Measurements from ENCODE around the gene BMERB1.
"Not testable (repeated sequence)": the region's sequence is repeated elsewhere in the genome, so short reads cannot be mapped to it uniquely, and the experiment has no call there.

The BMERB1 gene

DNA sequence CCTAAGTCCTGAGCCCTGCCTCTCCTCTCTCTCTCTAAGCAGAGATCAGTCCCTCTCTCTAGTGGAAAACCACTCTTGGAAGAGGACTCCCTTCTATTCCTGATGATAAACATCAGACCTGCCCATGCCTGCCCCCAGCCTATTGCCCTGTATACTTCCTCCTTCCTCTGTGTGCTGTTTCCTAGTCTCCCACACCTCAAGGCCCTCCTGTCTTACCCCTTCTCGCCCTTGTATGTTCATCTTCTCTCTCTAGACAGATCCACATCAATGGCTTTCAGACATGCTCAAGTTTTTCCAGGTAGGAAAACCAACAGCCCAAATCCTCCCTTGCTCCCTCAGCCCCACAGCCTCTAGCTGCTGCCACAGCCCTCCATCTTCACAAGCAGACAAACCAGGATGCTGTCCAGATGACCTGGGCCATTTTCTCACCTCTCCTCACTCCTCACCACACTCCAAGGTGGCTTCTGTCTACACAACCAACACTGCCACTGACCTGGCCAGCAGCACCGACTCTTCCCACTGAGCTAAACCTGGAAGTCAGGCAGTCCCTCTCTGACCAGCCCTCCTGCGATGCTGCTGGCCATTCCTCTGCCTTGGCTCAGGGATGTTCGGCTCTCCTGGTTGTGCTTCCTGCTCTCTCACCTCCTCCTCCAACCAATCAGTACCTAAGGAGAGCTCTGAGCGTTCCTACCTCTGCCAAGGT lies 172.3 kb downstream of the BMERB1 start:
- TF ChIP-seq, protein P1, sequence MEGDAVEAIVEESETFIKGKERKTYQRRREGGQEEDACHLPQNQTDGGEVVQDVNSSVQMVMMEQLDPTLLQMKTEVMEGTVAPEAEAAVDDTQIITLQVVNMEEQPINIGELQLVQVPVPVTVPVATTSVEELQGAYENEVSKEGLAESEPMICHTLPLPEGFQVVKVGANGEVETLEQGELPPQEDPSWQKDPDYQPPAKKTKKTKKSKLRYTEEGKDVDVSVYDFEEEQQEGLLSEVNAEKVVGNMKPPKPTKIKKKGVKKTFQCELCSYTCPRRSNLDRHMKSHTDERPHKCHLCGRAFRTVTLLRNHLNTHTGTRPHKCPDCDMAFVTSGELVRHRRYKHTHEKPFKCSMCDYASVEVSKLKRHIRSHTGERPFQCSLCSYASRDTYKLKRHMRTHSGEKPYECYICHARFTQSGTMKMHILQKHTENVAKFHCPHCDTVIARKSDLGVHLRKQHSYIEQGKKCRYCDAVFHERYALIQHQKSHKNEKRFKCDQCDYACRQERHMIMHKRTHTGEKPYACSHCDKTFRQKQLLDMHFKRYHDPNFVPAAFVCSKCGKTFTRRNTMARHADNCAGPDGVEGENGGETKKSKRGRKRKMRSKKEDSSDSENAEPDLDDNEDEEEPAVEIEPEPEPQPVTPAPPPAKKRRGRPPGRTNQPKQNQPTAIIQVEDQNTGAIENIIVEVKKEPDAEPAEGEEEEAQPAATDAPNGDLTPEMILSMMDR (IDR thresholded peaks at IDR 0.05; ENCODE audit: control insufficient read depth, insufficient read depth, low read depth, low read length, missing control alignments) = no peak
- DNase-seq (ENCODE audit: low read depth) = no peak
- H3K4me3 ChIP-seq (ENCODE audit: control insufficient read depth, low read depth, low read length) = no peak overlapping the region

DNA sequence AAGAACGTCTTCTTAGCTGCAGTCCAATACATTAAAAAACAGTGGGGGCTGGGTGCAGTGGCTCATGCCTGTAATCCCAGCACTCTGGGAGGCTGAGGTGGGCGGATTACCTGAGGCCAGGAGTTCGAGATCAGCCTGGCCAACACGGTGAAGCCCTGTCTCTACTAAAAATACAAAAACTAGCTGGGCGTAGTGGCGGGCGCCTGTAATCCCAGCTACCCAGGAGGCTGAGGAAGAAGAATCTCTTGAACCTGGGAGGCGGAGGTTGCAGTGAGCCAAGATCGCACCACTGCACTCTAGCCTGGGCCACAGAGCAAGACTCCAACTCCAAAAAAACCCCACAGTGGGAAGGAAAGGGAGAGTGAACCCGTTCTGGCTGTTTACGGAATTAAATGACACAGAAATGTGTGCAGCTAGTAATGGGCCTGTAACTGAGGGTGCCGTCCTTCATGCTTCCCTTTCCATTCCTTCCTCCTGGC lies 172.9 kb downstream of the BMERB1 start:
- H3K4me3 ChIP-seq (ENCODE audit: control insufficient read depth, low read depth, low read length); DNase-seq (ENCODE audit: low read depth): not testable (repeated sequence)

DNA sequence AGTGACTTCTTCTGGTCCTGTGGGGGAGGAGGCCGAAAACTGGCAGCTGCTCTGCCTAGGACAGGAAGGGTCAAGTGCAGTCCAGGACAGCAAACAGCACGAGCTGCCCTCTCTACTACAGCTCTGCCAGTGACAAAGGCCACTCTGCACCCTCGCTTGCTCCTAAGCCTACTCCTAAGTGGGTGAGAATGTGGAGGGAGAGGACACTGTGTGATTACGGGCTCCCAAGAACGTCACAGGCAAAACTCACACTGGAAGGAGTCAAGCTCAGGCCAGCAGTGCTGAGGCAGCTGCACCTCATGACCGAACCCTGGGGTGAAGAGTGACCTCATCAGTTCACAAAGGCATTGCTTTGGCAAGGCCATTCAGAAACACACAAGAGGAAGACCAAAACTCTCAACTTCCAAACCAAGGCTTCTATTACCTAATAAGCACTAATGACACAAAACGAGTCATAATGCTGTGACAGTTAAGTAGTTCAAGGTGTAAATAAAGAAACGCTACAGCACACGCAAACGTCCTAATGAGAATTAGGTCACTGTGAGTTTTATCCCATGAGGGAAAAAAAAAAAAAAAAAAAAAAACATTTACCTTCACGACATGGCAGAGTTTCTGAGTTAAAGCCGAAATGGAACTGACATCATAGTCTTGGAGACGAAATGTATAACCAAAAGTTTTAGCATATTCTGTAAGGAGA lies 173.5 kb downstream of the BMERB1 start:
- H3K4me3 ChIP-seq (ENCODE audit: control insufficient read depth, low read depth, low read length) = no peak overlapping the region
- no peak for DNase-seq (ENCODE audit: low read depth)
- TF ChIP-seq, protein P1 (IDR thresholded peaks at IDR 0.05; ENCODE audit: control insufficient read depth, insufficient read depth, low read depth, low read length, missing control alignments) = no peak

DNA sequence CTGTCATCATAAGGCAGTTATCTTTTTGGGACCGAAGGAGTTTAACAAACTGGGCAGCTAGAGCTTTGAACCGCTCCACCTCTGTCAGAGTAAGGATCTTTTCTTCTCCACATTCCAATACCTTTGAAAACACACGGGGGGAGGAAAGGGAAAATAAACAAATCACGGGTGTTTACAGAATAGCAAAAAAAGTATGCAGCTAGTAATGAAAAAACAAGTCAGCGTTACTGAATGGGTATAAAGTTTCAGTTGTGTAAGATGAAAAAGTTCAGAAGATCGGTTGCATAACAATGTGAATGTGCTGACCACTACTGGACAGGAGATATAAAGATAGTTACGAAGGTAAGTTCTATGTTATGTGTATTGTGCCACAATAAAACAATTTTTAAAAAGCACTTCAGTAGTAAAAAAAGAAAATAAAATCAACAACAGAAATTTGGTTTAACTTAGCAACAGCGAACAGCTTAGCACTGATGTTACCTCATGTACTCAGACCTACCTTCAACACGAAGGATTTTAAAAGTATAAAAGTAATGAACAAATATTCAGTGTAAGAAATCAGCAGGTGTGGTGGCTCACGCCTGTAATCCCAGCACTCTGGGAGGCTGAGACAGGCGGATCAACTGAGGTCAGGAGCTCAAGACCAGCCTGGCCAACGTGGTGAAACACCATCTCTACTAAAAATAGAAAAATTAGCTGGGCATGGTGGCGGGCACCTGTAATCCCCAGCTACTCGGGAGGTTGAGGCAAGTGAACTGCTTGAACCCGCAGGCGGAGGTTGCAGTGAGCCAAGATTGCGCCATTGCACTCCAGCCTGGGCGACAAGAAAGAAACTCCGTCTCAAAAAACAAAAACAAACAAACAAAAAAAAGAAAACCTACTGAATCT lies 174.3 kb downstream of the BMERB1 start:
- DNase-seq (ENCODE audit: low read depth) = no peak
- no peak overlapping the region for H3K4me3 ChIP-seq (ENCODE audit: control insufficient read depth, low read depth, low read length)
- TF ChIP-seq, protein P1 (IDR thresholded peaks at IDR 0.05; ENCODE audit: control insufficient read depth, insufficient read depth, low read depth, low read length, missing control alignments) = no peak

DNA sequence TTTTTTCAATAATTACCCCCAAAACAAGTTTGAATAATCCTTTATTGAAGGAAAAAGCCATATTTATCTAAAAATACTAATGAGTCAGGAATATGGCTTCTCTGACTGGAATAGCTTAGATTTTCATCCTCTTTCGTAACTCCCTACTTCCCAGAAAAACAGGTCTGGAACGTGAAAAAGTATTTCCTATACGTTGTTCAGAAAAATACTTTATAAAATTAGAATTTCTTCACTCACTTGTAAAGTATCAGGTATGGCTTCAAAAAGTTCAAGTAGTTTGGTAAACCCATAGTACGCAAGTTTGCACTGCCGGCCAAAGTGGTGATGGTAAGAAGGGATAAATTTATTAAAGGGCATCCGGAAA lies 174.9 kb downstream of the BMERB1 start:
- no peak overlapping the region for H3K4me3 ChIP-seq (ENCODE audit: control insufficient read depth, low read depth, low read length)
- TF ChIP-seq, protein P1 (IDR thresholded peaks at IDR 0.05; ENCODE audit: control insufficient read depth, insufficient read depth, low read depth, low read length, missing control alignments) = no peak

DNA sequence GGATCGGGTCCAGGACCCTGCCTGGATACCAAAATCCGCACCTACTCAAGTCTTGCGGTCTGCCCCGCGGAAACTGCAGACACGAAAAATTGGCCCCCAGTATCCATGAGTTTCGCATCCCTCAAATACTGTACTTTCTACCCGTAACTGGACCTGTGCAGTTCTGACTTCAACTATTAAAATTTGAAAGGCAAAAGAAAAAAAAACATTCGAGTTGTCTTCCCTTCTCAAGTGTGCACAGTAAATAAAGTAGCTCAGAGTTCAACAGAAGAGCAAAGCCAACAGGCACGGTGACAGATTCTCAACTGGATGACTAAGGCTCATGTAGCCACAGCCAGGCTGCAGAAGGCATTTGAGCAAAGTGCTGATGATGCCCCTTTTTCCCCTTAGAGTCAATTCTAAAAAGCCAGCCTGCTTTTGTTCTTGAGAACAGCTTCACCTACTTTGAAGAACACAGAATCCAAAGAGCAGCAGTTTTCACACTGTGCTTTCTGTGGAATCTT lies 176.0 kb downstream of the BMERB1 start:
- H3K4me3 ChIP-seq (ENCODE audit: control insufficient read depth, low read depth, low read length) = no peak overlapping the region
- TF ChIP-seq, protein P1 (IDR thresholded peaks at IDR 0.05; ENCODE audit: control insufficient read depth, insufficient read depth, low read depth, low read length, missing control alignments) = no peak
- no peak for DNase-seq (ENCODE audit: low read depth)

More for the DNA sequence above, 174.9 kb downstream of the BMERB1 start:
- no peak for DNase-seq (ENCODE audit: low read depth)
